Uterus (tissue), 2 donors: ENCODE measurements around the gene TSHZ2.

Experiments used
- CTCF ChIP-seq, 4 experiments: fragments of 200-600 bp in 2 of 4; fragments of 450-650 bp in 2 of 4; sonication (generic) in 2 of 4; IDR thresholded peaks; one replicate each; pipeline ENCODE4 v1.5.1; 2016 to 2019; ENCODE audit warnings: antibody characterized with exemption in 4 of 4, mild to moderate bottlenecking in 2 of 4, moderate library complexity in 1 of 4
- POLR2A ChIP-seq, 2 donors: fragments of 450-650 bp; IDR thresholded peaks; one replicate each; pipeline ENCODE4 v1.6.1; 2016; ENCODE audit warnings: antibody characterized with exemption in 2 of 2, mild to moderate bottlenecking in 1 of 2, moderate library complexity in 1 of 2

GRCh38 chr20:52953020-52953419, 19.1 kb upstream of the TSHZ2 start:
- no peak for TF ChIP-seq CTCF (IDR thresholded peaks at IDR 0.05)
- TF ChIP-seq POLR2A (IDR thresholded peaks at IDR 0.05) = no peak
